Measurements from ENCODE around the gene SLC22A13.

Gene SLC22A13

GRCh38 chr3:38257583-38257982 is 8.0 kb upstream of the SLC22A13 start:
- in situ Hi-C loops (cut with MboI; ENCODE audit: low sequenced_read_pairs, unreplicated experiment): no loop called here
- TF ChIP-seq CTCF (IDR thresholded peaks at IDR 0.05; ENCODE audit: borderline replicate concordance, control extremely low read depth, extremely low read depth, insufficient read depth, missing control alignments): no peak
- no peak for DNase-seq (ENCODE audit: low spot score)

GRCh38 chr3:38260474-38260873 is 5.1 kb upstream of the SLC22A13 start:
- in situ Hi-C loops (cut with MboI; ENCODE audit: low sequenced_read_pairs, unreplicated experiment): no loop called here
- DNase-seq (ENCODE audit: low spot score): no peak
- TF ChIP-seq CTCF (IDR thresholded peaks at IDR 0.05; ENCODE audit: borderline replicate concordance, control extremely low read depth, extremely low read depth, insufficient read depth, missing control alignments): no peak

GRCh38 chr3:38264353-38264771 is 1.2 kb upstream of the SLC22A13 start:
- TF ChIP-seq CTCF (IDR thresholded peaks at IDR 0.05; ENCODE audit: borderline replicate concordance, control extremely low read depth, extremely low read depth, insufficient read depth, missing control alignments): no peak
- peak; percentile 2 for DNase-seq (ENCODE audit: low spot score)
- in situ Hi-C loops (cut with MboI; ENCODE audit: low sequenced_read_pairs, unreplicated experiment): no loop called here

- DNase-seq (ENCODE audit: low spot score): no peak
- no peak for TF ChIP-seq CTCF (IDR thresholded peaks at IDR 0.05; ENCODE audit: borderline replicate concordance, control extremely low read depth, extremely low read depth, insufficient read depth, missing control alignments)
- in situ Hi-C loops (cut with MboI; ENCODE audit: low sequenced_read_pairs, unreplicated experiment): no loop called here
Measured at GRCh38 chr3:38264779-38265178, 833 bp upstream of the SLC22A13 start.

GRCh38 chr3:38266810-38267209 is 1.2 kb downstream of the SLC22A13 start:
- in situ Hi-C loops (cut with MboI; ENCODE audit: low sequenced_read_pairs, unreplicated experiment): no loop called here

GRCh38 chr3:38267662-38268061 is 2.0 kb downstream of the SLC22A13 start:
- in situ Hi-C loops (cut with MboI; ENCODE audit: low sequenced_read_pairs, unreplicated experiment): no loop called here
- peak; percentile 9 for DNase-seq (ENCODE audit: low spot score)
- TF ChIP-seq CTCF (IDR thresholded peaks at IDR 0.05; ENCODE audit: borderline replicate concordance, control extremely low read depth, extremely low read depth, insufficient read depth, missing control alignments): no peak

More at GRCh38 chr3:38266810-38267209, 1.2 kb downstream of the SLC22A13 start:
- peak; percentile 3 for DNase-seq (ENCODE audit: low spot score)
- no peak for TF ChIP-seq CTCF (IDR thresholded peaks at IDR 0.05; ENCODE audit: borderline replicate concordance, control extremely low read depth, extremely low read depth, insufficient read depth, missing control alignments)

GRCh38 chr3:38268087-38268486 is 2.5 kb downstream of the SLC22A13 start:
- peak; percentile 21 for DNase-seq (ENCODE audit: low spot score)
- in situ Hi-C loops (cut with MboI; ENCODE audit: low sequenced_read_pairs, unreplicated experiment): no loop called here
- TF ChIP-seq CTCF (IDR thresholded peaks at IDR 0.05; ENCODE audit: borderline replicate concordance, control extremely low read depth, extremely low read depth, insufficient read depth, missing control alignments): no peak

All from GM13976 (cell line).